ENCODE data around the gene TMEM33.

DNA sequence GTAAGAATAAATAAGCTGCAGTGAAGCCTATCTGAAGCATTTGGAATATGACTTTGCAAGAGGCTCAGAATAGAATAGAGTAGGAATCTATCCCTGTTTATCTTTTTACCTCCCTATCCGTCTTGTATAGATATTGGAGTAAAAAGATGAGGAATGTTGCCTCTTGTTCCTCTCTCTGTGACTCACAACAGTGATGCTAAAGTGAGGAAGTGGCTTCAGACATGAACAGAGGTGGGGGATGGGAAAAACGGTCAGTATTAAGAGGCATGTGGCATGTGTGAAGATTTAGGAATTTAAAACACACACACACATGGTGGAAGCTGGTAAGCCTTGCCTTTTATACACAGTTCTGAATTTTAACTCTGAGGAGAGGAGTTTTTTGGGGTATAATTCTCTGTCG is 42.5 kb downstream of the TMEM33 start:
- TF ChIP-seq SUZ12 (IDR thresholded peaks at IDR 0.05; ENCODE audit: low read length) (no peak), TAF7 (optimal IDR thresholded peaks at IDR 0.05; ENCODE audit: borderline replicate concordance, low read depth, low read length) (no peak), RAD21 (IDR thresholded peaks at IDR 0.05 in 1 of 2, conservative IDR thresholded peaks at IDR 0.05 in 1 of 2; ENCODE audit: low read depth in 2 of 2, low read length in 2 of 2) (no peak), POLR2A (IDR thresholded peaks at IDR 0.05; ENCODE audit: control extremely low read depth in 1 of 2, low read depth in 2 of 2, low read length in 2 of 2) (no peak), EP300 (IDR thresholded peaks at IDR 0.05; ENCODE audit: borderline replicate concordance in 1 of 2, low read depth in 2 of 2, low read length in 2 of 2) (no peak), MAFK (IDR thresholded peaks at IDR 0.05; ENCODE audit: low read depth, low read length) (no peak), POLR2AphosphoS5 (IDR thresholded peaks at IDR 0.05; ENCODE audit: low read depth, low read length) (no peak)

Measured in H1 (cell line).